Pons (tissue), 1 donor: ENCODE results near the gene DOCK1.

Experiments used
- DNase-seq: peaks from one replicate; pipeline ENCODE4 v3.0.0-alpha.2; 2016; ENCODE audit warnings: low spot score

The DOCK1 gene

DNA sequence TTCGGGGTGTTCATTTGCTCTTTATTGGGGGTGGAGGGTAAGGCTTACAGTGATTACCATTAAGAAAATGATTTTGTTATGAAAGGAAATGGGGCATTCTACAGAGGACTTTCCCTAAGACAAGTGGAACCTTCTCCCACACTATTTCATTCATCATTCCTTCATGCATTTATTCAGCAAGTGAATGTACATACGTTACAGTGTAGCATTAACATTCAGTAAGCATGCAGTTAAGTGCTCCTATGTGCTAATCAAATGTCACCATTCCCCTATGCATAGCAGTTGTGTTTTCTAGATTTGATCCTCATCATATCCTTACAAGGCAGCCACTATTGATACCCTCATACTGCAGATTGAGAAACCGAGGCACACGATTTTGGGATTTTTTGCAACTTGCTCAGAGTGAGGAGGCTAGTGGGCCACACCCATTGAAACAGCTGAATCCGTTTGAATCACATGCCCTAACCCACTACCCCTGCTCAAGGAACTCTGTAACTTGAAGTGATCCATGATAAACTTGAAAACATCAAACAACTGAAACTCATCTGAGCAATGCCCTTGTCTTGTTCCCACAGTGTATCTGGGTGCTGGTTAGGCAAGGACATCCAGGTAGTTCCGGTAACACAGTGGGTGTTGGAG is 274.5 kb downstream of the DOCK1 start:
- DNase-seq: no peak

DNA sequence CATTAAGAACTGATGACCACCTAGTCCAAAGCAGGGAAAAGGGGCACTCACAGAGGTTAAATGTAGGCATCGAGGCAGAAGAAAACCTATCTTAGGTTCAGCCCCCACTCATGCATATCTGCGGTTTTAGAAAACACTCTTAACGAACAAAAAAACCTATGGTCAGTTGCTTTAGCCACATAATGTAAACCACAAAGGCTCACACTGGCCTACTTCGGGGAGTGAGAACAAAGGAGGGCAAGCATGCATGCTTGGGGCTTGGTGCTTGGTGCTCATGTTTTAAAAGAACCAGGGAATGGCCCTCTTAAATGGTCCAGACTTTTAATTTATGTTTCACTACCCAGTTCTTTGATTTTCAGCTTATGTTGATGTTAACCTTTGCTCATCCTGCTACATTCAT is 276.9 kb downstream of the DOCK1 start:
- no peak for DNase-seq

DNA sequence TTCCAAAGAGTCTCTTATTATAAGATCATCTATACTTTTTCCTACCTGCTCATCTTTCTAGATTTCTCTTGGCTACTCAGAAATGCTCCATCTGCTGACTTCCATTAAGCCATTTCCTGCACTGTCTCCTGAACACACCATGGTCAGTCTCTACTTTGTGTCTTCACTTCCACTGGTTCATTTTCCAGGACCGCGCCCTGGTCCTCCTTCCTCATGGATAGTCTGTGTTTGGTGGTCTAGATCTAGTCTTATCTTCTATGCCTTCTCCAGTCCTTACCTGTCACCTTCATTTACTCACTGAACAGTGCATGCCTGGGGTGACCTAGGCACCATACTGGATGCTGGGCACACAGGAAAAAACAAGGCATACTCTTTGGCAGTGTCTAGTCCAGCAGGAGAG is 279.4 kb downstream of the DOCK1 start:
- no peak for DNase-seq

DNA sequence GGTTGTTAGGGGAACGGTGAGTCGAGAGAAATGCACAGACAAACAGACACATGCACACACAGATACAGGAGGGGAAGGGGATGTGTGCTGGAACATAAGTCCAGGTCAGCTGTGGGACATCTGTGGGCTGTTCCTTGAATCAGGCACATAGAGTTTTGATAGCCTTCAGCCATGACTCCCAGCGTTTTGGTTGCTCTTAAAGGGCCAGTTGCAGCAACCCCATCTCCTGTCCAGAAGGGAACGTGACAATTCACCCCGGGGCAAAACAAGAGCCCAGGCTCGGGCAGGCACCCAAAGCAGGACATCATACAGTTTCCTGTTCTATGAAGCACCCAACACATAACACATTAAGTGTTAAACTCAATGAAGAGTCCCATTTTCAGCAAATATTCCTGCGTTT is 281.6 kb downstream of the DOCK1 start:
- no peak for DNase-seq

DNA sequence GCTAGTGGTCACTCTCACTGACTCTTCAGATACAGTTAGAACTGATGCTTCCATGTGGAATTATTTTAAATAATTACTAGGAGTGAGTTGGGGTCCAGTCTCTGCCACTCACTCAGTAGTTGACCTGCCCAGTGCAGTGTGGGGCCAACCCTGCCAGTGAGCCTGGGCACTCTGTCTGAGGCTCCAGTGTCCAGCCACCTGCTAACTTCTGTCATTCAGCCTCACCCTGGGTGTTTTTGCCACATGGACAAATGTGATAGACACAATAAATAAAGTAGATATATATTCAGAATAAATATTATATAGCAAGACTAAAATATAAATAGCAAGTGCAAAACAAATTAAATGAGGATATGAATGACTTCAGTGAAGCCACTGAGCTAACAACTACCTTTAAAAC is 284.0 kb downstream of the DOCK1 start:
- no peak for DNase-seq

DNA sequence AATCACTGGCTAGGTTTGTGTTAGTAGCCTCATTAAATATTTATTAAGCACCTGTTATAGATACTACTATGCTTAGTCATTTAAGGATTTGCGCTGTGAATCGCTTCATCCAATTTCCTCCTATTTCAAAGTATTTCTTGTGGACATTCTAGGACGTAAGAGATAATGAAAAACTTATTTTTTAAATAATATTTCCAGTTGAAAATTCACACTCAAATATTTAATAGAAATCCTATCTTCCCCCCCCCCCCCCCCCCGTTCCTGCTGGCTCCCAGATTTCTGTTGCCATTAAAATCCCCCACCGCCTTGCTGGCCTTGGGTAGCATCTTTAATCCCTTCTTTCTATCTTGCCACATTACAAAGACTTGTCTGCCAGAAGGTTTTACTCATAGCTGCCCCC is 285.2 kb downstream of the DOCK1 start:
- no peak for DNase-seq

DNA sequence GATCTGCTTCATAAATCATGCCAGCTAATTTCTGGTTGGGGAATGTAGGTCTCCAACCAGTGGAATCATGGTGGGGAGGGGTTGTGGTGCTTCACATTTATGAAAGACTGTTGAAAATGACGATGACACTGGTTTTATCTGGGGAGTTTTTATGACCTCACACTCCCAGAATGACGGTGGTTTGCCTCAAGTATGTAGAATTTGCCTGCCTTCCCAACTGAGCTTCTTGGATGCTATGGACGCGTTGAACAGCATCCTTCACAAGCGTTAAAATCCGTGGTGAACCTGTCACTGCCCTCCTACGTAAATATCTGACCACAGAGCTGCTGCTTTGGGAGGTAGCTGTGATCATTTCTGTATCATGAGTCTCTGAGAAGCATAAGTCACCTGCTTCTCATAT is 287.9 kb downstream of the DOCK1 start:
- DNase-seq: no peak

DNA sequence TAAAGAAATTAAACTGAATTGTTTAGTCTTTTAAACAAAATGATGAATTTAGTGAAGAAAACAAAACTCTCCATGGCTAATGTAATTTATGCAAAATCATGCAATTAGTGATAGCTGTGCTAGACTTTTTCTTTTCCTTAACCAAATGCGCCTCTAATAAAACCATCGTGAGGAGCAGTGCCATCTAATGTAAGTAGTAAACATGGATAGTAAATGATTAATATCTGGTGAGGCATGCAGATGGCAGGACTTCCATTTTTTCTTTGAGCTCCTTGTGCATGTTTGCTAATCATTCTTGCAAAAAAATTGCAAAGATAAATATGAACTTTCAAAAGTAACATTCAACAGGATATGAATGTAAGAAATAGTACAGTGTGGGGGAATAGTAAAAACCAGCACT is 288.9 kb downstream of the DOCK1 start:
- no peak for DNase-seq

DNA sequence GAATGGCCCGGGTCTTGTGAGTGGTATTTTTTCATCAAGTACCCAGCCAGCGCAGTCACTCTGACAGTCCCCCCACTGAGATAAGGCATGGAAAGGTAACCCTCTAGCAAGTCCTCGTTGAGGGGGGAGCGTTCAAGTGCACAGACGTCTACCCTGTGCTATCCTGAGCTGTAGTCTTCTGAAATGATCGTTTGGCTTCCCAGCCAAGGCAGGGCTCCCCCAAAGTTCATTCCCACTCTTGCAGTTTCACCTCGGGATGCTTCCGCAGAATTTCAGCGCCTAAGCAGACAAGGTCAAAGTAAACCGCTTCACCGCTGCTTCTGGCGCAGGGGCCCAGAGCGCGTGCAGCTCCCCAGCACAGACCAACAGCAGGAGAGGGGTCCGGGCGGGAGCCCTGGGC is 289.4 kb downstream of the DOCK1 start:
- DNase-seq: no peak

DNA sequence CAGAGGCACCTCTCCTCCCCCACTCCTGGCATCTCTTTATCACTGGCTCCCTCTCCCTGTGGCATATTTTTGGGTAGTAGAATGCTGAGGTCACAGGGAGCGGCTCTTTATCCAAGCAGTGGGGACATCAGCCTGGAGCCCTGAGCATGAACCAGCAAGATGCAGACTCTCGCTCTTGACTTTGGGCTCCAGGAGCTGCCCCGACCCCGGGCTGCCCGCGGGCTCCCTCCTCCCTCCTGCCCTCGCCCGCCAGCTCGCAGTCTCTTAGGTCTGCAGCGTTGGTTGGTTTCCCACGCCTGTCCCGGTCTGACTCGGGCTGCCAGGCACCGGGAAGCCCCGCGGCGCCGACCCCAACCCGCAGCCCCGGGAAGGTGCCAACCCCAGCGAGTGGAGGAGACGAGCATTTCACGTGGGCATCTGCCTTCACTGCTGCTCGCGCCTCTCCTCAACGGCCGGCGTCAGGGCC is 289.8 kb downstream of the DOCK1 start:
- DNase-seq: no peak

DNA sequence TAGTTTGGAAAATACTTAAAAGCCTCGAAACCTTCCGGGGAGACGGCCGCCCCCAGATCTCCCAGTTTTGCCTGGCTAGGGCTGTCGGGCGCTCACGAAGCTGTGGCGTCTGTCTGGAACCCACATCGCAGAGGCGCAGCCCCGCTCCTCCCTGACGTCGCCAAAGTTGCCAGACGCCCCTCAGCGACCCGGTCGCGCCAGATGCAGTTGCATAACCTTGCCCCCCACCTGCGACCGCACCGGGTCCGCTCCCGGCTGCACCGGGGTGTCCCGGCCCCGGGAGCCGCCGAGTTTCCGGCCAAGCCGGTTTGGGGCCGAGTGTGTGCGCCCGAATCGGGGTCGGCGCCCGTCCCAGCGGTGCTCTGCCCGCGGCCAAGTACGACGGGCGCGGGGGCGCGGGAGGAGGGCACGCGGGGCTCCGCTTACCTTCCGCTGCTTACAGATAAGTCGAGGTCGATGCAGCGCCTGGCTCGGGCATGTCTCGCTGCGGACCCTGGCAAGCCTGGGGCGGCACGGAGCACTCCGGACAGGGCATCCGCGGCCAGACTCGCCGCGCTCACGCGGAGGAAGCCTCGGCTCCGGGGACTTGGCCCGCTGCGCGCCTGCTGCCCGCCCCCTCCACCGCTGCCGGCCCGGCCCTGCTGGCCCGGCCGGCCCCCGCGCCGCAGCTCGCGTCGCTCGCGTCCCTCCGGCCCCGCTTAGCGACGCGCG is 290.5 kb downstream of the DOCK1 start:
- no peak for DNase-seq

DNA sequence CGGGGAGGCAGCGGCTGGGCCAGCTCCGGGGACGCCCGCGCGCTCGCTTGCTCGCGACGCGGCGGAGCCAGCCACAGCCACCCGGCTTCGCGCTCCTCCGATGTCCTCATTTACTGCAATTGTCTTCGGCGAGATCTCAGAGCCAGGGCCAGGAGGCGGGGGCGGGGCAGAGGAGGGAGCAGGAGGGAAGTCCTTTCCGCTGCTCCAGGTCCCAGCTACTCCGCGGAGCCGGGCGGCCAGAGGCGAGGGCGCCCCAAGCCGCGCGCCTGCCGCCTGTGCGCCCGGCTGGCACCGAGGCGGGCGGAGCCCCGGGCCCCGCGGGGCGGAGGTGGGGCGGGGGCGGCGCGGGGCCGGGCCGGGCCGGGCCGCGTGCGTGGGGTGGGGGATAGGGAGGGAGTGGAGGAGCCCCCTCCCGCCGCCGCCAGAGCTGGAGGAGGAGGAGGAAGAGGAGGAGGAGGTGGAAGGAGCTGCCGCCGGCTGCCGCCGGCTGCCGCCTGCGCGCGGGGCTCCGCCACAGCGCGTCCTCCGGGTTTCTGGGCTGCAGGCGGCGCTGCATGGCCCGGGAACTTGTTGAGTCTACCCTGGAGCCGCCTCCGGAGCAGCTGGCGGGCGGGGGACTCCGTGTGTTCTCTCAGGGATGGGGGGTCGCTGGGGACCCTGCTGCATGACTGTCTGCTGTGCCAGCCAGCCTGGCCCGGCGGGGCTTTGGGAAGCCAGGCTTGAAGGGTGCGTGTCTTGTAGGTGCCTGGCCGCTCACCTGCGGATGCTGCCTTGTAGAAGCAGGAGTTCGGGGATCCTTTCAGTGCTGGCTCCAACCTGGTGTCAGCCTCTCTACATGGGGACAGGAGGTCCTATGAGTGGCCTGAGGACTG is 291.3 kb downstream of the DOCK1 start, which contains the start of gene INSYN2A:
Gene INSYN2A (minus strand): TSS at position 310 of the 872 bp plus-strand sequence. CDS start 20,196 bp downstream, outside the sequence.
- DNase-seq: peak; percentile 27

DNA sequence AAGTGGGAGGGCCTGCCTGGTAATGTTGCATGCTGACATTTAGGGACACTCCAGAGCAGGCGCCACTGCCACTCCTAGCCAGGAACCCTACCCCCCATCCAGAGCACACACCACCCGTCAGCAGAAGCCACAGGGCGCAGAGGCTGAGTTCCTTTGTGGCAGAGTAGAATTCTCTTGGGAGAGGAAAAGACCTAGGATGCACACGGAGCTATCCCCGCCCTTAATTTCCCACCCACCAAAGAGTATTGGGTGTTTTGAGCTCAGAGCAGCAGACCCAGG is 291.9 kb downstream of the DOCK1 start:
- DNase-seq: no peak

DNA sequence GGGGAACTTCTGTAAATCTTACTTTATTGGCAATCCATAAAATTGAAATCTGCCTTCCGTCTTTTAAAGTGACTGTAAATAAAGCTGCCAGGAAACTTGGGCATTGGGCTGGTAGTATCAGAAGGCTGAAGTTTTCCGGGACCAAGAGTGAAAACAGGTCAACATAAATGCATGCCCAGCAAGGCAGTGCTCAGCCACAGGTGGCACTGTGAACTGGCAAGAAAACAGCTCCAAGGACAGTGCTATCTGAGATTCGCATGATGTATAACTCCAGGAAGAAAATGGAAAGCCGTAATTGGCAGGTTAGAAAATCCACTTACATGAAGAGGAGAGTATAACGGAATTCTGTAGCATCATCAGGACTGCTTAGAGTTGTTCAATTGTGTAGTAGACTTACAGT is 293.1 kb downstream of the DOCK1 start:
- DNase-seq: no peak

DNA sequence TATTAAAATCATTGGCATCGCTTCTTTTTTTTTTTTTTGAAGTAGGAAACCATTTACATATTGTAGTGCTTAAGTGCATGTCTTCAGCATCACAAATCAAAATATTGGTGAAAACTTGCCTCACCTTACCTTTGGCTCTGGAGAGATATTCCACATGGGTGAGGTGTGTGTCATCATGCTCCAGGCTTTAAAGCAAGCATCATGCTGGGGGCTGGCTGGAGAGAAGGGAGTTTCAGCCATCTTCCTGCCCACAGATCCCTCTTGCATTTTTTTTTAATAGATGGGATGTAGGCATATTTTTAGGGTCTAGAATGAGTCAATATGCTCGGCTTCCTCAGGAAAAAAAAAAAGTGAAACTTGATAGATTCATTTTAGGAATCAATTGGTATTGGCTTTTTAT is 293.5 kb downstream of the DOCK1 start:
- no peak for DNase-seq

DNA sequence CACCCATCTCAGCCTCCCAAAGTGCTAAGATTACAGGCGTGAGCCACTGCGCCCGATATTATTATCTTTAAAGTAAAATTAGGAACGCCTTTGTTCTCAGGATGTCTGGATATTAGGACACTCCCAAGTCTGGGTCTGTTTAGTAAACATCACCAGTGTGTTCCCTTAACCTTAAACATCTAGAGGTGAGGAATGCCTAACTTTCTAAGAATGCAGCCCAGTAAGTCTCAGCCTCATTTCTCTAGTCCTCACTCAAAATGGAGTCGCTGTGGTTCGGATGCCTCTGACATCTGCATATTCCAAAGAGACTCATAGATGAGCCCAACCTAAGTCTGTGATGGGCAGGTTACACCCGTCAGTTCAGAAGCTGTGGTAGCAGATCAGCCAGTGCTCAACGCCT is 295.4 kb downstream of the DOCK1 start:
- DNase-seq: no peak

DNA sequence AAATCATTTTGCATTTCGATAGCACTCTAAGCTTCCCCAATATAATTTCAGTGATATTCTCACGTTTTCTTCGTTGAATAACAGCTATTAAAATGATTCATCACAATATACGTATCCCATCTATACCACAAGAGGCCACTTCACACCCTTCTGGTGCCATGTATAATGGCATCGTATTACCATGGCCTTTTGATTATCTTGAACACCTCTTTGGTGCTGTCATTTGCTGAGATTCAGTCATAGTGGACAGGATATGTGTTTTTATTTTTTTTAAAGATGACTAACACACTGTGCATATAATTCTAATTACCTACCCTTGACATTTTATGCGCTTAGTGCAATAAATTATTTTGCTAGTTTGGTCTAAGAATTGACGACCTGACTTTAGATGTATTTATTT is 297.8 kb downstream of the DOCK1 start:
- DNase-seq: no peak

DNA sequence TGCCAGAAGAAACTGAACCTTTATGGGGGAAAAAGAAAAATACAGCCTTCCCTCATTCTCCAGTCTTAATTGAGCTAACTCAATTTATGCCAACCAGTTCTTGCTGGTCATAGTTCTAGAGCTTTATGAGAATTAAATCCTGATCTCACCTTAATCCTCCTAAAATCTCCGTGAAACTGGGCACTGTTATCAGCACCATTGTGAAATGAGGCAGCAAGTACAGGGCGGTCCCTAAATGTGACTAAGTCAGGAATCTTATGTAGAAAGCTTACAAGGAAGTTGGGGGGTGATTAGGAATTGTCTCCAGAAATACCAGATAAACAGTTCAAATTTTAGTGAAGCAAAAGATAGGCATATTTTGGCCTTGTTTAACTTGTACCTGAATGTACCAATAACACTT is 301.9 kb downstream of the DOCK1 start:
- DNase-seq: no peak

DNA sequence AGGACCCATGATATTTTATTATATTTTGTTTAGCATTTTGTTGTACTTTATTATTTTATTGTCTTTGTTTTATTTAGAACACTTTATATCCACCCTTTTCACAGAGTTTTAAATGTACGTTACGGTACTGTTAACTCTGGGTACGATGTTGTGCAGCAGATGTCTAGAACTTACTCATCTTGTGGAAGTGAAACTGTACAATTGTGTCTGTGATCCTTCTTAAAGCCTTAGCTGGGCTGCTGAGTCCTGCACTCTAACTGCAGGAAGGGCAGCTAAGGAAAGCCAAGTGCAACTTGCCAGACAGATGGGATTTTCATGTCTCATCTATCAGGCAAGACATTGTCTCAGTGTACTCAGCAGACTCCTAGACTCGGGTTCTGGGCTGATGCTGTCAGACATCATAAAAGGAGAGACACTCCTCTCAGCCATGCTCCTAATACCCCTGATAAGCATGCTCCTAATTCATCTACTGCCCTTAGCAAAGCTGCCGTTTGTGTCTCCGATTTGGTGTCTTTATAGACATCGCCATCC is 305.8 kb downstream of the DOCK1 start:
- DNase-seq: peak; percentile 15

DNA sequence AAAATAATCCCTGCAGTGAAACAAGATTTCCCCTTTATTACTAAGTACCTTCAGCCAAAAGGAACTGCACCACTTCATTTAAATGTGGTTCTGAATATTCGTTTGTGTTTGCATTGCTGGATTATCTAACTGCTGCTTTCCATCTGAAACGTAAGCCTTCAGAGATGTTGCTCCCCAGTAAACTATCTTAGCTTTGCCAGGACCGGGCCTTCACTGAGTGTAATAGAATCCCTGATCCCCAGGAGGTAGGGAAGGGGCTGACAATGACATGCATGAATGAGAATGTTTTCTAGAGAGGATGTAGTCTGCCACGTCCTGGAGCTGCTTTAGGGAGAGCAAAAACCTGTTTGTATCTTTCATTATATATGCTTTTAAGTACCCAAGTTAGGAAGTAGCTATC is 310.6 kb downstream of the DOCK1 start:
- DNase-seq: no peak

DNA sequence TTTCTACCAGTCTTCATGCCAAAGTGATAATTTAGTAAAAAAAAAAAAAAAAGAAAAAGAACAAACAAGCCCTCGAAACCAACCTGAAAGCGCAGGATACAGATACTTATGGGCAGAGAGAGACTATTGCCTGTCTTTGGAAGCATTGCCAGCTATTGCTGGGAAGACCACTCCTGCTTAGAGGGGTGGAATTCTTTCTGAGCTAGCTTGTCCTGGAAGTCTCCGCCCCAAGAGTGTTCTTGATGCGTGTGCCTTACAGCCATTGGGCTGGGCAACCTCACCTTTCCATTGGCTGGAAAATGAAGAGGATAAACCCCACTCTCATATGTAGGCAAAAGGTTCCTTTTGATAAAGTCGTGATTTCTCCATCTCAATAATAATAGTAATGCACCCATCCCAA is 311.0 kb downstream of the DOCK1 start:
- DNase-seq: no peak

DNA sequence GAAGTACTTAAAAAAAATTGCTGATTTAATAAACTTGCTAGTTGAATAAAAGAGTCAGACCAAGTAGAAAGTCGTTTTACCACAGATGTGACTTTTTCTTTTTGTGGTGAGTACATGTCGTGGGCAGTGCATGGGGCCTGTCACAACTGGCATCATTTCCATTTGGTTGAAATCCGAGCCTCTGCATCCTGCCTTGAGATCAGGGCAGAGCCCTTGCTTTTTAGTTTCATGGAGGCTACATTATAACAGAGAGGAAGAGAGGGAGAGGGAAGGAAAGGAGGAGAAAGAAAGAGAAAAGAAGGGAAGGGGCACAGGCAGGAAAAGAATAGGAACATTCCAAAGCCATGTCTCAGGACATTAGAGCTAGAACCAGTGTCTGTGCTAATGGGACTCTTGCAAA is 311.6 kb downstream of the DOCK1 start:
- no peak for DNase-seq

DNA sequence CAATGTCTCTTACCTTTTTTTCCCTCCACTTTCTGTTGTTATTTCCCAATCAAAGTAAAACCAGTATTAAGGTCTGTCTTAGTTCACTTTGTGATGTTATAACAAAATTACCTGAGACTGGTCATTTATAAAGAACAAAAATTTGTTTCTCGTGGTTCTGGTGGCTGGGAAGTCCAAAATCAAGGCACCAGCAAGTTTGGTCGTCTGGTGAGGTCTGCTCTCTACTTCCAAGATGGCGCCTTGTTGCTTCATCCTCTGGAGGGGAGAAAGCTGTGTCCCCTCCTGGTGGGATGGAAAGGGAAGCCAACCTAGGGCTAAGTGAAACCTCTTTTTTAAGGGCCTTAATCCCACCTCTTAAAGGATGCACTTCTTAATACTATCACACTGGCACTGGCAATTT is 313.4 kb downstream of the DOCK1 start:
- no peak for DNase-seq
